ENCODE data around the gene ATP6V1E1. TPM values are rescaled to one million over a fixed set of nuclear protein-coding genes. Genes with fewer than 3 reads are reported as not detected.

Gene ATP6V1E1
- total and polyA plus RNA-seq, 2 of the 13 experiments (the other 11 are each of a cell fraction or from before 2014, with no cell fraction given) = 69.3 to 90.9 TPM

DNA sequence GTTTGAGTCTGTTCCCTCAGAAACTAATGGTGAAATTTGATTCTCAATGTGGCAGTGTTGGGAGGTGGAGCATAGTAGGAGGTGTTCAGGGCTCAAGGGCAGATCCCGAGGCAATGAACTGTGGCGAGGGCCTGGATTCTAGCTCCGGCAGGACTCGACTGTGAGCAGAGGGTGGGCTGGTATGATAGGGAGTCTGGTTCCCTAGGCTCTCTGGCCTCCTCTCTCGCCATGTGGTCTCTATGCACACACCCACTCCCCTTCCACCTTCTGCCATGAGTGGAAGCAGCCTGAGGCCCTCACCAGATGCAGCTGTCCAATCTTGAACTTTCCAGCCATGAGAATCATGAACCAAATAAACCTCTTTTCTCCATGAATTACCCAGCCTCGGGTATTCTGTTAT is 32.3 kb downstream of the ATP6V1E1 start:
- TF ChIP-seq, protein P1, sequence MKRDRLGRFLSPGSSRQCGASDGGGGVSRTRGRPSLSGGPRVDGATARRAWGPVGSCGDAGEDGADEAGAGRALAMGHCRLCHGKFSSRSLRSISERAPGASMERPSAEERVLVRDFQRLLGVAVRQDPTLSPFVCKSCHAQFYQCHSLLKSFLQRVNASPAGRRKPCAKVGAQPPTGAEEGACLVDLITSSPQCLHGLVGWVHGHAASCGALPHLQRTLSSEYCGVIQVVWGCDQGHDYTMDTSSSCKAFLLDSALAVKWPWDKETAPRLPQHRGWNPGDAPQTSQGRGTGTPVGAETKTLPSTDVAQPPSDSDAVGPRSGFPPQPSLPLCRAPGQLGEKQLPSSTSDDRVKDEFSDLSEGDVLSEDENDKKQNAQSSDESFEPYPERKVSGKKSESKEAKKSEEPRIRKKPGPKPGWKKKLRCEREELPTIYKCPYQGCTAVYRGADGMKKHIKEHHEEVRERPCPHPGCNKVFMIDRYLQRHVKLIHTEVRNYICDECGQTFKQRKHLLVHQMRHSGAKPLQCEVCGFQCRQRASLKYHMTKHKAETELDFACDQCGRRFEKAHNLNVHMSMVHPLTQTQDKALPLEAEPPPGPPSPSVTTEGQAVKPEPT (CRISPR knock-in tag; IDR thresholded peaks at IDR 0.05; ENCODE audit: low read depth) = no peak
- TF ChIP-seq SRF (IDR thresholded peaks at IDR 0.05; ENCODE audit: low read depth, low read length) (no peak), NR2F2 (IDR thresholded peaks at IDR 0.05; ENCODE audit: borderline replicate concordance, low read depth) (no peak), ZNF264 (CRISPR knock-in tag; IDR thresholded peaks at IDR 0.05) (no peak), DNMT1 (CRISPR knock-in tag; IDR thresholded peaks at IDR 0.05) (no peak), SETDB1 (CRISPR knock-in tag; IDR thresholded peaks at IDR 0.05; ENCODE audit: borderline replicate concordance) (no peak), SAP130 (CRISPR knock-in tag; IDR thresholded peaks at IDR 0.05; ENCODE audit: low read depth) (no peak), TRIM24 (CRISPR knock-in tag; IDR thresholded peaks at IDR 0.05) (no peak), RNF2 (conservative IDR thresholded peaks at IDR 0.05; ENCODE audit: low read depth) (no peak), ZNF234 (CRISPR knock-in tag; conservative IDR thresholded peaks at IDR 0.05) (no peak)
- TF ChIP-seq, protein P2, sequence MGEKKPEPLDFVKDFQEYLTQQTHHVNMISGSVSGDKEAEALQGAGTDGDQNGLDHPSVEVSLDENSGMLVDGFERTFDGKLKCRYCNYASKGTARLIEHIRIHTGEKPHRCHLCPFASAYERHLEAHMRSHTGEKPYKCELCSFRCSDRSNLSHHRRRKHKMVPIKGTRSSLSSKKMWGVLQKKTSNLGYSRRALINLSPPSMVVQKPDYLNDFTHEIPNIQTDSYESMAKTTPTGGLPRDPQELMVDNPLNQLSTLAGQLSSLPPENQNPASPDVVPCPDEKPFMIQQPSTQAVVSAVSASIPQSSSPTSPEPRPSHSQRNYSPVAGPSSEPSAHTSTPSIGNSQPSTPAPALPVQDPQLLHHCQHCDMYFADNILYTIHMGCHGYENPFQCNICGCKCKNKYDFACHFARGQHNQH (CRISPR knock-in tag; IDR thresholded peaks at IDR 0.05) = no peak
- TF ChIP-seq, protein P3, sequence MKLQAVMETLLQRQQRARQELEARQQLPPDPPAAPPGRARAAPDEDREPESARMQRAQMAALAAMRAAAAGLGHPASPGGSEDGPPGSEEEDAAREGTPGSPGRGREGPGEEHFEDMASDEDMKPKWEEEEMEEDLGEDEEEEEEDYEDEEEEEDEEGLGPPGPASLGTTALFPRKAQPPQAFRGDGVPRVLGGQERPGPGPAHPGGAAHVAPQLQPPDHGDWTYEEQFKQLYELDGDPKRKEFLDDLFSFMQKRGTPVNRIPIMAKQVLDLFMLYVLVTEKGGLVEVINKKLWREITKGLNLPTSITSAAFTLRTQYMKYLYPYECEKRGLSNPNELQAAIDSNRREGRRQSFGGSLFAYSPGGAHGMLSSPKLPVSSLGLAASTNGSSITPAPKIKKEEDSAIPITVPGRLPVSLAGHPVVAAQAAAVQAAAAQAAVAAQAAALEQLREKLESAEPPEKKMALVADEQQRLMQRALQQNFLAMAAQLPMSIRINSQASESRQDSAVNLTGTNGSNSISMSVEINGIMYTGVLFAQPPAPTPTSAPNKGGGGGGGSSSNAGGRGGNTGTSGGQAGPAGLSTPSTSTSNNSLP (IDR thresholded peaks at IDR 0.05; ENCODE audit: low read depth, low read length) = no peak
- H3K4me1 ChIP-seq (ENCODE audit: insufficient read depth, low read length) = no peaks in the 10 kb centered on the region
- POLR2A ChIA-PET = no interaction called here
- in situ Hi-C loops (cut with HindIII; ENCODE audit: extremely low pct_ligation_motif_present, low pct_unique_long_range_greater_than_20kb) = no loop called here
- no peaks in the 10 kb centered on the region for H3K9me3 ChIP-seq (ENCODE audit: low read length)
- no peaks in the 10 kb centered on the region for H4K20me1 ChIP-seq (ENCODE audit: insufficient read depth, low read length)
- no TSS peak for BruUV-seq (replicated peaks)
- CTCF ChIA-PET (ENCODE audit: low intra/inter-chr PET ratio, low total read pairs) = no interaction called here
- H2AFZ ChIP-seq (ENCODE audit: low read length) = no peak overlapping the region
- no peaks in the 10 kb centered on the region for H3K79me2 ChIP-seq (ENCODE audit: insufficient read depth, low read length)
- no peak overlapping the region for H3K4me3 ChIP-seq (replicated peaks in 1 of 3; ENCODE audit: insufficient read depth in 1 of 3, low read depth in 2 of 3, low read length in 3 of 3)
- ATAC-seq = no peak
- no peak for DNase-seq (ENCODE audit: low spot score)
- no peak overlapping the region for H3K9ac ChIP-seq (ENCODE audit: insufficient read depth, low read depth, low read length)
- H3K36me3 ChIP-seq (replicated peaks in 1 of 2; ENCODE audit: control insufficient read depth in 1 of 2, insufficient read depth in 2 of 2, low read length in 2 of 2) = peaks cover 32 to 83% of the 10 kb centered on the region in 2 experiments
- FAIRE-seq = no peak
- intact Hi-C loops (cut with micrococcal nuclease; ENCODE audit: unreplicated experiment) = no loop called here
- H3K27ac ChIP-seq (ENCODE audit: extremely low read length, insufficient read depth, low read length) = no peak overlapping the region
- WGBS (ENCODE audit: low lambda C conversion rate) = 96% methylated on average over 4 of the region's 6 CpGs
- no peaks in the 10 kb centered on the region for H3K27me3 ChIP-seq (ENCODE audit: control insufficient read depth in 1 of 2, insufficient read depth in 2 of 2, low read length in 2 of 2)
- no peak overlapping the region for H3K4me2 ChIP-seq (ENCODE audit: low read depth, low read length)

All from HepG2 (cell line).